Neural progenitor cell (in vitro differentiated cells): ENCODE results near the gene RGS6. TPM values are rescaled to one million over a fixed set of nuclear protein-coding genes. Genes with fewer than 3 reads are reported as not detected.

ENCODE experiments used
- DNase-seq: peaks from one replicate; pipeline ENCODE4 v3.0.0-alpha.2; 2016; ENCODE audit warnings: low spot score
- H2AFZ ChIP-seq: fragments of 200-600 bp; sonication (generic); replicated peaks from 2 replicates; pipeline ENCODE4 v1.6.1; 2016; ENCODE audit warnings: antibody characterized with exemption
- H3F3A ChIP-seq: fragments of 200-600 bp; sonication (generic); 2 replicates; pipeline ENCODE4 v1.6.1; 2016; ENCODE audit warnings: antibody characterized with exemption, low read depth
- H3K27ac ChIP-seq: fragments of 200-600 bp; sonication (generic); 2 replicates; pipeline ENCODE4 v1.5.1; 2016; ENCODE audit warnings: mild to moderate bottlenecking
- H3K27me3 ChIP-seq: fragments of 200-600 bp; sonication (generic); 2 replicates; pipeline ENCODE4 v1.6.1; 2016; ENCODE audit warnings: mild to moderate bottlenecking, moderate library complexity
- H3K36me3 ChIP-seq: fragments of 200-600 bp; sonication (generic); 2 replicates; pipeline ENCODE4 v1.5.1; 2016
- H3K4me1 ChIP-seq: fragments of 200-600 bp; sonication (generic); 2 replicates; pipeline ENCODE4 v1.6.1; 2016; ENCODE audit warnings: mixed run types
- H3K4me2 ChIP-seq: fragments of 200-600 bp; sonication (generic); 2 replicates; pipeline ENCODE4 v1.6.1; 2016
- H3K4me3 ChIP-seq: fragments of 200-600 bp; sonication (generic); 2 replicates; pipeline ENCODE4 v1.5.1; 2016
- H3K79me2 ChIP-seq: fragments of 200-600 bp; sonication (generic); 2 replicates; pipeline ENCODE4 v1.6.1; 2016; ENCODE audit warnings: low read depth
- H3K9ac ChIP-seq: fragments of 200-600 bp; sonication (generic); 2 replicates; pipeline ENCODE4 v1.6.1; 2016
- H3K9me3 ChIP-seq: fragments of 200-600 bp; sonication (generic); 2 replicates; pipeline ENCODE4 v1.5.1; 2016; ENCODE audit warnings: low read depth
- H4K20me1 ChIP-seq: fragments of 200-600 bp; sonication (generic); 2 replicates; pipeline ENCODE4 v1.6.1; 2016; ENCODE audit warnings: low read depth
- H3K27ac Mint-ChIP-seq: 3 replicates; pipeline ENCODE4 v1.8.0; 2021; ENCODE audit warnings: mixed read lengths
- H3K27me3 Mint-ChIP-seq: 2 replicates; pipeline ENCODE4 v1.8.0; 2022; ENCODE audit warnings: low read depth, mild to moderate bottlenecking, inconsistent platforms, moderate library complexity, mixed read lengths; ENCODE audit not compliant: insufficient read depth
- H3K36me3 Mint-ChIP-seq: 3 replicates; pipeline ENCODE4 v1.8.0; 2021; ENCODE audit warnings: mixed read lengths
- H3K4me1 Mint-ChIP-seq: 3 replicates; pipeline ENCODE4 v1.8.0; 2021; ENCODE audit warnings: mixed read lengths
- H3K4me3 Mint-ChIP-seq: 3 replicates; pipeline ENCODE4 v1.8.0; 2021; ENCODE audit warnings: mild to moderate bottlenecking, moderate library complexity, mixed read lengths
- H3K9me3 Mint-ChIP-seq: 3 replicates; pipeline ENCODE4 v1.8.0; 2020; ENCODE audit warnings: mixed read lengths
- CTCF ChIP-seq: fragments of 200-600 bp; sonication (generic); IDR thresholded peaks from 2 replicates; pipeline ENCODE4 v1.5.1; 2017; ENCODE audit warnings: antibody characterized with exemption, mild to moderate bottlenecking
- EZH2 ChIP-seq: fragments of 200-600 bp; sonication (generic); IDR thresholded peaks from 2 replicates; pipeline ENCODE4 v1.6.1; 2017; ENCODE audit warnings: antibody characterized with exemption, mild to moderate bottlenecking, moderate library complexity
- EZH2phosphoT487 ChIP-seq: fragments of 200-600 bp; sonication (generic); IDR thresholded peaks from 2 replicates; pipeline ENCODE4 v1.6.1; 2017; ENCODE audit warnings: antibody characterized with exemption
- total RNA-seq: library from RNA; depleted of rRNA; stranded (reverse); fragments of >200 nt; gene quantifications from 2 replicates; pipeline ENCODE4 v1.2.3, GENCODE V29; 2015; ENCODE audit warnings: low replicate concordance

The RGS6 gene
- total RNA-seq, 1 donor from 2014 or later: 0.80 TPM

GRCh38 chr14:71964716-71965115 lies 32.5 kb downstream of the RGS6 start:
- H3K9me3 Mint-ChIP-seq: no peaks in the 10 kb centered on the region

GRCh38 chr14:71966528-71966927 lies 34.3 kb downstream of the RGS6 start:
- H4K20me1 ChIP-seq: no peaks in the 10 kb centered on the region
- Mint-ChIP-seq H3K27me3 (peaks cover 3% of the 10 kb centered on the region), H3K4me3 (no peak overlapping the region), H3K4me1 (no peaks in the 10 kb centered on the region), H3K36me3 (no peaks in the 10 kb centered on the region), H3K9me3 (no peaks in the 10 kb centered on the region), H3K27ac (no peak overlapping the region)
- H3K4me1 ChIP-seq: no peaks in the 10 kb centered on the region
- no peaks in the 10 kb centered on the region for H3F3A ChIP-seq
- DNase-seq: no peak
- H3K79me2 ChIP-seq: no peaks in the 10 kb centered on the region
- TF ChIP-seq EZH2: no peak
- no peak for TF ChIP-seq CTCF
- TF ChIP-seq EZH2phosphoT487: no peak
- H3K27me3 ChIP-seq: no peaks in the 10 kb centered on the region
- no peaks in the 10 kb centered on the region for H3K9me3 ChIP-seq
- H3K9ac ChIP-seq: no peak overlapping the region
- no peaks in the 10 kb centered on the region for H3K36me3 ChIP-seq
- no peak overlapping the region for H3K4me2 ChIP-seq
- no peak overlapping the region for H3K4me3 ChIP-seq
- no peak overlapping the region for H3K27ac ChIP-seq
- H2AFZ ChIP-seq: no peak overlapping the region

More at GRCh38 chr14:71964716-71965115, 32.5 kb downstream of the RGS6 start:
- Histone ChIP-seq H4K20me1 (no peaks in the 10 kb centered on the region), H3K4me2 (no peak overlapping the region), H3F3A (no peaks in the 10 kb centered on the region), H3K4me1 (no peaks in the 10 kb centered on the region), H3K9me3 (no peaks in the 10 kb centered on the region), H3K4me3 (no peak overlapping the region), H2AFZ (no peak overlapping the region), H3K79me2 (no peaks in the 10 kb centered on the region), H3K36me3 (no peaks in the 10 kb centered on the region), H3K27me3 (no peaks in the 10 kb centered on the region), H3K9ac (no peak overlapping the region), H3K27ac (no peak overlapping the region)
- Mint-ChIP-seq H3K27me3 (peaks cover 3% of the 10 kb centered on the region), H3K4me1 (no peaks in the 10 kb centered on the region), H3K4me3 (no peak overlapping the region), H3K27ac (no peak overlapping the region), H3K36me3 (no peaks in the 10 kb centered on the region)
- TF ChIP-seq CTCF (no peak), EZH2phosphoT487 (no peak), EZH2 (no peak)
- DNase-seq: no peak

- no peaks in the 10 kb centered on the region for H3K4me1 Mint-ChIP-seq
These were observed 35.5 kb downstream of the RGS6 start for GRCh38 chr14:71967704-71968103.

More at GRCh38 chr14:71967704-71968103, 35.5 kb downstream of the RGS6 start:
- H3K9ac ChIP-seq: no peak overlapping the region
- no peak overlapping the region for H3K4me3 ChIP-seq
- H3K27ac ChIP-seq: no peak overlapping the region
- no peaks in the 10 kb centered on the region for H3K36me3 ChIP-seq
- TF ChIP-seq CTCF (no peak), EZH2phosphoT487 (no peak), EZH2 (no peak)
- H2AFZ ChIP-seq: no peak overlapping the region
- no peaks in the 10 kb centered on the region for H3K79me2 ChIP-seq
- H3K4me2 ChIP-seq: no peak overlapping the region
- H3K4me3 Mint-ChIP-seq: no peak overlapping the region
- H3K27ac Mint-ChIP-seq: no peak overlapping the region
- H3K4me1 ChIP-seq: no peaks in the 10 kb centered on the region
- H3K27me3 Mint-ChIP-seq: peaks cover 3% of the 10 kb centered on the region
- H3F3A ChIP-seq: no peaks in the 10 kb centered on the region
- no peaks in the 10 kb centered on the region for H3K36me3 Mint-ChIP-seq
- no peaks in the 10 kb centered on the region for H3K9me3 Mint-ChIP-seq
- H3K27me3 ChIP-seq: no peaks in the 10 kb centered on the region
- no peak for DNase-seq
- H3K9me3 ChIP-seq: no peaks in the 10 kb centered on the region
- H4K20me1 ChIP-seq: no peaks in the 10 kb centered on the region
